ENCODE measurements around the gene APC. TPM values are rescaled to one million over a fixed set of nuclear protein-coding genes. Genes with fewer than 3 reads are reported as not detected.

The APC gene
- total RNA-seq, 1 experiment from 2014 or later: 24.0 TPM

DNA sequence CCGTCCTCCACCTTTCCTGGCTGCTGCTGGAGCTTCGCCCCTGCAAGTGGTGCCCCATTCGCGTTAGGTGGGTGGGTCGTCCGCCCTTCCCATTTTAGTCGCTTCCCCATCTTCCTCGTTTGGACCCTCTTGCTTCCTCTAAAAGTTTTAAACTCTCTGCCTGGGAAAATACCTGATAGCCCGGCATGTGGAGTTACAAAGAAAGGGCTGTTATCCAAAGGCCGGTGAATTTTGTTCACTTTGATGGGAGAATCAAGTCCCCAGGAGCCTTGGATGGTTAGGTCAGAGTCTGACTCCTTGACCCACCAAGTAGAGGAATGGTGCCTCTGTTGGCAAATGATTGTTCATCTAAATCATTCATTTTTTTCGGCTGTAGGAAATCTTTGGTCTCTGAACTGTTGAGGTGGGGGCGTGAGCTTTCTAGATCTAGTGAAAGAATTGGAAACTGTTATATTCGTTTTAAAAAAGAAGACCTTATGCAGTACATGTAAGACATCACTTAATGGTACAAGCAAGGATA is 29.5 kb upstream of the APC start:
- ChIA-PET POLR2A (no interaction called here), CTCF (interaction anchor here (1.1 kb wide), 1 partner anchor 288 kb away, joined by 3 read pairs; no protein-coding TSS in a partner anchor), RAD21 (ENCODE audit: low non-redundant PET in 1 of 2, low total read pairs in 2 of 2, uncharacterized antibody in 2 of 2, unreplicated experiment in 2 of 2) (no interaction called here)
- H3K36me3 ChIP-seq (ENCODE audit: control insufficient read depth in 1 of 2, insufficient read depth in 2 of 2, low read length in 2 of 2): no peaks in the 10 kb centered on the region
- H3K9me3 ChIP-seq (ENCODE audit: control insufficient read depth in 1 of 2, insufficient read depth in 1 of 2, low read depth in 1 of 2, low read length in 2 of 2): no peaks in the 10 kb centered on the region
- BruUV-seq (replicated peaks): no TSS peak
- DNase-seq (ENCODE audit: low read depth, low spot score) (no peak), ATAC-seq (no peak)
- H3K4me3 ChIP-seq (replicated peaks in 1 of 2; ENCODE audit: low read depth in 1 of 2, low read length in 2 of 2): peak overlapping the region; percentile 84 to 91
- peaks cover 22% of the 10 kb centered on the region for H3K79me2 ChIP-seq (ENCODE audit: insufficient read depth, low read length)
- H3K4me1 ChIP-seq (ENCODE audit: control insufficient read depth in 1 of 2, insufficient read depth in 2 of 2, low read length in 2 of 2): peaks cover 17 to 27% of the 10 kb centered on the region in 2 experiments
- no peaks in the 10 kb centered on the region for H4K20me1 ChIP-seq (ENCODE audit: insufficient read depth)
- H3K27ac ChIP-seq (ENCODE audit: low read depth, low read length): peak overlapping the region; percentile 78
- H3K4me2 ChIP-seq (ENCODE audit: low read length): peak overlapping the region; percentile 93
- H3K27me3 ChIP-seq (ENCODE audit: insufficient read depth, low read length): no peaks in the 10 kb centered on the region
- H3K9ac ChIP-seq (ENCODE audit: low read length): peak overlapping the region; percentile 76
- intact Hi-C loops (cut with micrococcal nuclease): no loop called here
- H2AFZ ChIP-seq (ENCODE audit: low read depth, low read length, poor library complexity, severe bottlenecking): no peak overlapping the region
- TF ChIP-seq, protein P1, sequence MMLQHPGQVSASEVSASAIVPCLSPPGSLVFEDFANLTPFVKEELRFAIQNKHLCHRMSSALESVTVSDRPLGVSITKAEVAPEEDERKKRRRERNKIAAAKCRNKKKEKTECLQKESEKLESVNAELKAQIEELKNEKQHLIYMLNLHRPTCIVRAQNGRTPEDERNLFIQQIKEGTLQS (IDR thresholded peaks at IDR 0.05): no peak
- TF ChIP-seq SRF (IDR thresholded peaks at IDR 0.05; ENCODE audit: low read depth) (no peak), JUND (IDR thresholded peaks at IDR 0.05) (no peak), EZH2phosphoT487 (IDR thresholded peaks at IDR 0.05; ENCODE audit: borderline replicate concordance) (no peak), ZFX (IDR thresholded peaks at IDR 0.05) (no peak), SIN3A (IDR thresholded peaks at IDR 0.05; ENCODE audit: low read depth) (no peak), YY1 (IDR thresholded peaks at IDR 0.05; ENCODE audit: extremely low read depth, insufficient replicate concordance, low read depth, low read length) (no peak), TCF7L2 (IDR thresholded peaks at IDR 0.05; ENCODE audit: borderline replicate concordance, extremely low read depth, insufficient read depth, insufficient read length) (no peak)
- TF ChIP-seq, protein P2, sequence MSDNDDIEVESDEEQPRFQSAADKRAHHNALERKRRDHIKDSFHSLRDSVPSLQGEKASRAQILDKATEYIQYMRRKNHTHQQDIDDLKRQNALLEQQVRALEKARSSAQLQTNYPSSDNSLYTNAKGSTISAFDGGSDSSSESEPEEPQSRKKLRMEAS (IDR thresholded peaks at IDR 0.05): no peak
- TF ChIP-seq, protein P3, sequence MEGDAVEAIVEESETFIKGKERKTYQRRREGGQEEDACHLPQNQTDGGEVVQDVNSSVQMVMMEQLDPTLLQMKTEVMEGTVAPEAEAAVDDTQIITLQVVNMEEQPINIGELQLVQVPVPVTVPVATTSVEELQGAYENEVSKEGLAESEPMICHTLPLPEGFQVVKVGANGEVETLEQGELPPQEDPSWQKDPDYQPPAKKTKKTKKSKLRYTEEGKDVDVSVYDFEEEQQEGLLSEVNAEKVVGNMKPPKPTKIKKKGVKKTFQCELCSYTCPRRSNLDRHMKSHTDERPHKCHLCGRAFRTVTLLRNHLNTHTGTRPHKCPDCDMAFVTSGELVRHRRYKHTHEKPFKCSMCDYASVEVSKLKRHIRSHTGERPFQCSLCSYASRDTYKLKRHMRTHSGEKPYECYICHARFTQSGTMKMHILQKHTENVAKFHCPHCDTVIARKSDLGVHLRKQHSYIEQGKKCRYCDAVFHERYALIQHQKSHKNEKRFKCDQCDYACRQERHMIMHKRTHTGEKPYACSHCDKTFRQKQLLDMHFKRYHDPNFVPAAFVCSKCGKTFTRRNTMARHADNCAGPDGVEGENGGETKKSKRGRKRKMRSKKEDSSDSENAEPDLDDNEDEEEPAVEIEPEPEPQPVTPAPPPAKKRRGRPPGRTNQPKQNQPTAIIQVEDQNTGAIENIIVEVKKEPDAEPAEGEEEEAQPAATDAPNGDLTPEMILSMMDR (IDR thresholded peaks at IDR 0.05 in 2 of 3, conservative IDR thresholded peaks at IDR 0.05 in 1 of 3; ENCODE audit: borderline replicate concordance in 1 of 3, insufficient read depth in 1 of 3, low read depth in 2 of 3, low read length in 2 of 3): no peak
- TF ChIP-seq, protein P4, sequence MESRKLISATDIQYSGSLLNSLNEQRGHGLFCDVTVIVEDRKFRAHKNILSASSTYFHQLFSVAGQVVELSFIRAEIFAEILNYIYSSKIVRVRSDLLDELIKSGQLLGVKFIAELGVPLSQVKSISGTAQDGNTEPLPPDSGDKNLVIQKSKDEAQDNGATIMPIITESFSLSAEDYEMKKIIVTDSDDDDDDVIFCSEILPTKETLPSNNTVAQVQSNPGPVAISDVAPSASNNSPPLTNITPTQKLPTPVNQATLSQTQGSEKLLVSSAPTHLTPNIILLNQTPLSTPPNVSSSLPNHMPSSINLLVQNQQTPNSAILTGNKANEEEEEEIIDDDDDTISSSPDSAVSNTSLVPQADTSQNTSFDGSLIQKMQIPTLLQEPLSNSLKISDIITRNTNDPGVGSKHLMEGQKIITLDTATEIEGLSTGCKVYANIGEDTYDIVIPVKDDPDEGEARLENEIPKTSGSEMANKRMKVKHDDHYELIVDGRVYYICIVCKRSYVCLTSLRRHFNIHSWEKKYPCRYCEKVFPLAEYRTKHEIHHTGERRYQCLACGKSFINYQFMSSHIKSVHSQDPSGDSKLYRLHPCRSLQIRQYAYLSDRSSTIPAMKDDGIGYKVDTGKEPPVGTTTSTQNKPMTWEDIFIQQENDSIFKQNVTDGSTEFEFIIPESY (IDR thresholded peaks at IDR 0.05; ENCODE audit: extremely low read depth, insufficient replicate concordance, low read length): no peak
- H3K9me2 ChIP-seq (ENCODE audit: insufficient read depth): no peaks in the 10 kb centered on the region
